Bronchial epithelial cell (primary cell): ENCODE results near the gene ZNF283. TPM values are rescaled to one million over a fixed set of nuclear protein-coding genes. Genes with fewer than 3 reads are reported as not detected.
"Not testable (repeated sequence)": the region's sequence is repeated elsewhere in the genome, so short reads cannot be mapped to it uniquely, and the experiment has no call there.

Source experiments
- DNase-seq: peaks from one replicate; pipeline ENCODE4 v3.0.0-alpha.2; 2010; ENCODE audit warnings: low read depth
- FAIRE-seq: peaks from 2 replicates; lab custom pipeline; 2011; peaks lifted over from hg19 to GRCh38; lab: Jason Lieb, UNC
- H3K27me3 ChIP-seq: 2 replicates; pipeline ENCODE4 v1.5.1; 2011; ENCODE audit warnings: low read length; ENCODE audit not compliant: control insufficient read depth, insufficient read depth
- H3K36me3 ChIP-seq: 2 replicates; pipeline ENCODE4 v1.5.1; 2011; ENCODE audit warnings: low read length; ENCODE audit not compliant: control insufficient read depth, insufficient read depth
- H3K4me3 ChIP-seq: 2 replicates; pipeline ENCODE4 v1.5.1; 2011; ENCODE audit warnings: mild to moderate bottlenecking, low read depth, low read length, control low read depth
- total RNA-seq: library from RNA; depleted of rRNA; stranded (reverse); fragments of >200 nt; gene quantifications from 2 replicates; pipeline ENCODE4 v1.2.1, GENCODE V29; 2014
- TF ChIP-seq, protein P1 (sequence below): IDR thresholded peaks from 2 replicates; pipeline ENCODE4 v1.5.1; 2011; ENCODE audit warnings: mild to moderate bottlenecking, moderate library complexity, low read length, control low read depth, inconsistent platforms; ENCODE audit not compliant: insufficient read depth, severe bottlenecking

ZNF283 gene
- total RNA-seq, 1 donor from 2014 or later, result 12.4 TPM

DNA sequence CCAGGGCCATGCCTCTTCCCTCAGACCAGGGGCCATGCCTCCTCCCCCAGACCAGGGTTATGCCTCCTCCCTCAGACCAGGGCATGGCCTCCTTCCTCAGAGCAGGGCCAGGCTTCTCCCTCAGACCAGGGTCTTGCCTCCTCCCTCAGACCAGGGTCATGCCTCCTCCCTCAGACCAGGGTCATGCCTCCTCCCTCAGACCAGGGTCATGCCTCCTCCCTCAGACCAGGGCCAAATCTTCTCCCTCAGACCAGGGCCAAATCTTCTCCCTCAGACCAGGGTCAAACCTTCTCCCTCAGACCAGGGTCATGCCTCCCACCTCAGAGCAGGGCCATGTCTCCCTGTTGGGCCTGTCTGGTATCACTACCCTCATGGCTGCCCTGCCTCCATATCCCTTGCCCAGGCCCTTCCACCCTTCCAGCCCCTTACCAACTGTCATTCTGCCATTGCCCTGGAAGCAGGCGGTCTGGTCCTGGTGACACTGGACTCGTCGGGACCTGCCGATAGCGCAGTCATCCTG lies 29.0 kb upstream of the ZNF283 start:
- TF ChIP-seq, protein P1, sequence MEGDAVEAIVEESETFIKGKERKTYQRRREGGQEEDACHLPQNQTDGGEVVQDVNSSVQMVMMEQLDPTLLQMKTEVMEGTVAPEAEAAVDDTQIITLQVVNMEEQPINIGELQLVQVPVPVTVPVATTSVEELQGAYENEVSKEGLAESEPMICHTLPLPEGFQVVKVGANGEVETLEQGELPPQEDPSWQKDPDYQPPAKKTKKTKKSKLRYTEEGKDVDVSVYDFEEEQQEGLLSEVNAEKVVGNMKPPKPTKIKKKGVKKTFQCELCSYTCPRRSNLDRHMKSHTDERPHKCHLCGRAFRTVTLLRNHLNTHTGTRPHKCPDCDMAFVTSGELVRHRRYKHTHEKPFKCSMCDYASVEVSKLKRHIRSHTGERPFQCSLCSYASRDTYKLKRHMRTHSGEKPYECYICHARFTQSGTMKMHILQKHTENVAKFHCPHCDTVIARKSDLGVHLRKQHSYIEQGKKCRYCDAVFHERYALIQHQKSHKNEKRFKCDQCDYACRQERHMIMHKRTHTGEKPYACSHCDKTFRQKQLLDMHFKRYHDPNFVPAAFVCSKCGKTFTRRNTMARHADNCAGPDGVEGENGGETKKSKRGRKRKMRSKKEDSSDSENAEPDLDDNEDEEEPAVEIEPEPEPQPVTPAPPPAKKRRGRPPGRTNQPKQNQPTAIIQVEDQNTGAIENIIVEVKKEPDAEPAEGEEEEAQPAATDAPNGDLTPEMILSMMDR, result no peak
- H3K27me3 ChIP-seq, result no peaks in the 10 kb centered on the region
- no peak for FAIRE-seq

GRCh38 chr19:43798546-43799409 lies 28.3 kb upstream of the ZNF283 start:
- FAIRE-seq, result no peak
- Histone ChIP-seq H3K27me3 (no peaks in the 10 kb centered on the region), H3K4me3 (peak overlapping the region; percentile 39), H3K36me3 (no peaks in the 10 kb centered on the region)
- TF ChIP-seq, protein P1, result no peak
- DNase-seq, result peak; percentile 82

More for the DNA sequence above, 29.0 kb upstream of the ZNF283 start:
- no peak for DNase-seq
- Histone ChIP-seq H3K4me3 (peak overlapping the region; percentile 39), H3K36me3 (no peaks in the 10 kb centered on the region)

DNA sequence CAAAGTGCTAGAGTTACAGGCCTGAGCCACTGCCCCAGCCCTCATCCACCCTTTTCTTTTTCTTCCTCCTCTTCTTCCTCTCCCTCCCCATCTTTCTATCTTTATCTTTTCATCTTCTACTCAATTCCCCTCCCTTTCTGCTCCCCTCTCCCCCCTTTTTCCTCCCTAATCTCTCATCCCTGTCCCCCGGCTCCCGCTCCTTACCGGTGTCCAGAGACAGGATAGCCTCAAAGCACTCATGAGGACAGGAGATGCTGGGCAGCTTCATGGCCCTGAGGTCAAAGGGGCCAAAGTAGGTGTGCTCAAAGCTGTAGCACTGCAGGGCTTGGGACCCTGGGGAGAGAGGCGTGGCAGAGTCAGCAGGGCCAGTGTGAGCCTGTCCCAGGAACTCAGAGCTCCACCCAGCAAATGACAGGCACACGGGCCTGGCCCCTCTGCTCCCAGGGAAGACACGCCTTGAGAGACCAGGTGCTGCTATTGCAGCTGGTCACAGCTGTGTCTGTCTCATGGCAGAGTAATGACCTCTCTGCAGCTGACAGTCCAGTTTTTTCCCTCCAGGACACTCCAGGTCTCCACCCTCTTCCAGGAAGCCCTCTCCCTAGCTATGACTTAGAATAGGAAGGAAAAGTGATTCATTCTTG lies 27.5 kb upstream of the ZNF283 start:
- H3K4me3 ChIP-seq, result no peak overlapping the region
- H3K36me3 ChIP-seq, result no peaks in the 10 kb centered on the region
- DNase-seq (peak; percentile 50), FAIRE-seq (no peak)
- TF ChIP-seq, protein P1, result no peak
- no peaks in the 10 kb centered on the region for H3K27me3 ChIP-seq

DNA sequence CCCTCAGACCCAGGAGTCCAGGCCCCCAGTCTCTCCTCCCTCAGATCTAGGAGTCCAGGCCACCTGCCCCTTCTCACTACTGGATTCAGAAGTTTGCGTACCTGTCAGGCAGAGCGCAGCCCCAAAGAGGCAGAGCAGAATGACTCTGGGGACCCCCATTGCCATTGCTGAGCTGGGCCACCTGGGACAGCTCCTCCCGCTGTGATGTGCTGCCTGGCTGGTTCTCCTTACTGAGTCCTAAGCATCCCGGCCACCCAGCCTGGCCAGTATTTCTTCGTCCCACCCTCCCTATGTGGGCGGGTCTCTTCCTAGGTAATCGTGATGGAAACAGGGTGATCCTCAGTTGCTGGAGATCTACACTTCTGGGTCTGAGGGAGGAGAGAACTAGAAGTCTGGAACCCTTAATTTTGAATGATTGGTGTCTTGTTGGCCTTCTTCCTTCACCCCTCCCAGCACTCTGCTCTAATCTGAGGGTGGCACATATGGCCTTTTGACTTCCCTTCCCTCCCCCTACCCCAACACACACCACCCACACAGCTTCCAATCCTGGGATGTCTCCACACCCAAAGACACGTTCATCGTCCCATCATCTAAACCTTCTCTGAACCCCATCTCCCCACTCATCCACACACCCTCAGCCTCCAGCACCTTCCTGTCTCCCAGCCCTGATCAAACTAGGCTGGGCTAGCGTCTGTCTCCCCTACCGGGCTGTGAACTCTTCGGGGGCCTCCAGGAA lies 24.7 kb upstream of the ZNF283 start, which contains the start of gene LYPD5:
Gene LYPD5, minus strand, starts transcription at position 232 of the 736 bp plus-strand sequence. Its CDS starts 67 bp downstream, at position 165.
- DNase-seq, result no peak
- TF ChIP-seq, protein P1, result no peak
- peak; percentile 32 for FAIRE-seq

DNA sequence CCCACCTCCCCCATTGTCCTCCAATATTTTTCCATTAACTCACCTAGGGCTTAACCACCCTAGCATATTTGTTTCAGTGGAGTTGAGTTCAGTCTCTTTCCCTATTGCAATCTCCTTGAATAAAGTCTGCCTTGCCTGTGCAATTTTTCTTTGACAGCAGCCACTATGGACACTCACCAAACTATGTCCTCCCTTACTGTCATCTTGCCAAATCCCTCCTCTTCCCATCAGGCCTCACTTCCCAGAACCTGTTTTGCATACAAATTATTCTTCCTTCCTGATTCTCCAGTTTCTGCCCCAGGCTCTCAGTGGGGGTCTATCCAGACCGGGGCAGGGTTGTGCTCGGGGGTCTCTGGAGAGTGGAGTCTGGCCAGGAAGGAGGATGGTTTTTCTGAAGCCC lies 22.7 kb upstream of the ZNF283 start:
- Histone ChIP-seq H3K27me3 (no peaks in the 10 kb centered on the region), H3K4me3 (no peak overlapping the region), H3K36me3 (no peaks in the 10 kb centered on the region)
- DNase-seq (no peak), FAIRE-seq (no peak)
- TF ChIP-seq, protein P1, result no peak

More for the DNA sequence above, 24.7 kb upstream of the ZNF283 start, which contains the start of gene LYPD5:
- H3K36me3 ChIP-seq, result no peaks in the 10 kb centered on the region
- no peak within 1 kb of the TSS for H3K4me3 ChIP-seq
- H3K27me3 ChIP-seq, result no peaks in the 10 kb centered on the region

DNA sequence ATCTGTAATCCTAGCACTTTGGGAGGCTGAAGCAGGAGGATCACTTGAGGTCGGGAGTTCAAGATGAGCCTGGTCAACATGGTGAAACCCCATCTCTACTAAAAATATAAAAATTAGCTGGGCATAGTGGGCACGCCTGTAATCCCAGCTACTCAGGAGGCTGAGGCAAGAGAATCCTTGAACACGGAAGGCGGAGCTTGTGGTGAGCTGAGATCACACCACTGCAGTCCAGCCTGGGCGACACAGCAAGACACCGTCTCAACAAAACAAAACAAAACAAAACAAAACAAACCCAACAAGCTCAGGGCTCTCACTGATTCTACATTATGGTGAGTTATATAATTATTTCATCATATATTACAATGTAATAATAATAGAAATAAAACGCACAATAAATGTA lies 20.7 kb upstream of the ZNF283 start:
- not testable (repeated sequence) for H3K4me3 ChIP-seq, FAIRE-seq, H3K36me3 ChIP-seq, DNase-seq, H3K27me3 ChIP-seq
